Activated naive CD8-positive, alpha-beta T cell (primary cell): ENCODE measurements around the gene FSTL5.

Experiments
- H3K27ac Mint-ChIP-seq: one replicate; pipeline ENCODE4 v1.8.0; 2021; ENCODE audit warnings: mixed read lengths
- H3K27me3 Mint-ChIP-seq: one replicate; pipeline ENCODE4 v1.8.0; 2021; ENCODE audit warnings: mixed read lengths
- H3K36me3 Mint-ChIP-seq: one replicate; pipeline ENCODE4 v1.8.0; 2021; ENCODE audit warnings: mixed read lengths
- H3K4me1 Mint-ChIP-seq: one replicate; pipeline ENCODE4 v1.8.0; 2021; ENCODE audit warnings: low read depth, mixed read lengths
- H3K4me3 Mint-ChIP-seq: one replicate; pipeline ENCODE4 v1.8.0; 2021; ENCODE audit warnings: mild to moderate bottlenecking, mixed read lengths
- H3K9me3 Mint-ChIP-seq: one replicate; pipeline ENCODE4 v1.8.0; 2021; ENCODE audit warnings: low read depth, mixed read lengths

The FSTL5 gene

DNA sequence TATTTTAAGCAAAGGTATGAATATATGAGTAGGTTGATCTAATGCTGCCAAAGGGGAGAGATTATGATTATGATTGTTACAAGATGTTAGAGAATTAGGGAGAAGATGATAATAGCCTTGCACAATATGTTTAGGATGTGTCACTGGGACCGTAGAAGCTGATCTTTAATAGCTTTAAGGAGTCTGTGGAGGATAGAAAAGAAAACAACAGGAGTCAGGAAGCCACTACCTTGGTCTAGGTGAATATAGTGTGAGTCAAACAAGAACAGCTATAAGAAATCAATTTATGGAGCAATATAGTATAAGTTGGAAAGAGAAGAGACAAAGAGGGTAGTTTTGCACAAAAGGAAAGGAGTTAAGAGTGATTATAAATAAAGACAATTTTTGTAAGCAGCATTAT is 232.7 kb downstream of the FSTL5 start:
- H3K4me3 Mint-ChIP-seq = no peak overlapping the region
- H3K9me3 Mint-ChIP-seq = peaks cover 13% of the 10 kb centered on the region
- no peak overlapping the region for H3K27ac Mint-ChIP-seq
- H3K36me3 Mint-ChIP-seq = no peaks in the 10 kb centered on the region
- H3K27me3 Mint-ChIP-seq = no peaks in the 10 kb centered on the region
- no peaks in the 10 kb centered on the region for H3K4me1 Mint-ChIP-seq

GRCh38 chr4:161929956-161930355 is 233.8 kb downstream of the FSTL5 start:
- H3K4me3 Mint-ChIP-seq = no peak overlapping the region
- no peaks in the 10 kb centered on the region for H3K27me3 Mint-ChIP-seq
- peaks cover 5% of the 10 kb centered on the region for H3K9me3 Mint-ChIP-seq
- H3K4me1 Mint-ChIP-seq = no peaks in the 10 kb centered on the region
- no peak overlapping the region for H3K27ac Mint-ChIP-seq
- no peaks in the 10 kb centered on the region for H3K36me3 Mint-ChIP-seq

GRCh38 chr4:161926033-161926828 is 237.6 kb downstream of the FSTL5 start:
- Mint-ChIP-seq H3K4me3 (no peak overlapping the region), H3K4me1 (no peaks in the 10 kb centered on the region), H3K27me3 (no peaks in the 10 kb centered on the region), H3K36me3 (no peaks in the 10 kb centered on the region), H3K27ac (no peak overlapping the region), H3K9me3 (peaks cover 4% of the 10 kb centered on the region)

GRCh38 chr4:161920304-161921052 is 243.3 kb downstream of the FSTL5 start:
- Mint-ChIP-seq H3K4me3 (no peak overlapping the region), H3K27me3 (no peaks in the 10 kb centered on the region), H3K27ac (no peak overlapping the region), H3K4me1 (no peaks in the 10 kb centered on the region), H3K9me3 (no peaks in the 10 kb centered on the region), H3K36me3 (no peaks in the 10 kb centered on the region)

DNA sequence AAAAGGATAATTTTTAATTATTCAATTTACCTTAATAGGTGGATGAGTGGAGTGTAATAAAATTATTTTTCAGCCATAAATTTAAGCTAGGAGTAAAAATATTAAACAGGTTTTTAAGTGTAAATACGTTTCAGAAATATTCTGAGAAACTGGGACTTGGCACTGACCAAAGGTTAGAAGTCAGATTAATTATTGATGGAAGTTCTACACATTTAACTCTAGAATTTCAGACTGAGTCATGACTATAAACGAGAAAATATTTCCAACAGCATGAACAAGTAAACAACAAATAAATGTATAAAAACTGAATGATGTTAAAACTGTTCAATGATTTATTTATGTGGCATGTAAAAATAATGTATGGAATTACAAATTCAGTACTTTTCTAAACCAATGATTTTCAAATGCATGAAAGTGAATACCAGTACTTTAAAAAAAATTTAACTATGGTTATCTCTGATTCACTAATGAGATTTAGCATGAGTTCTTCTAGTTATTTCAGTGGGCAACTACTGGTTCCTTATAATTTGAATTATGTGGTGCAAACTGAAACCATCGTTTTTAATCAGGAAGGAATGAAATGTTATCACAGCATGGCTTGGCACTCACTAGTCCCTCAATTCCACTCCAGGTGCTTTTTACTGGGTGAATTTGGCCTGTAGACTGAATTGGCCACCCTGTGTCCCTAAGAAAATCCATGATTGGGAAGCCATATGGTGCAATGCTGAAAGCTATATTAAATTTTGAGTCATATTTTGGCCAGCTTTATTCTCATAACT is 244.2 kb downstream of the FSTL5 start:
- H3K27ac Mint-ChIP-seq = no peak overlapping the region
- no peaks in the 10 kb centered on the region for H3K4me1 Mint-ChIP-seq
- H3K9me3 Mint-ChIP-seq = no peaks in the 10 kb centered on the region
- no peak overlapping the region for H3K4me3 Mint-ChIP-seq
- H3K36me3 Mint-ChIP-seq = no peaks in the 10 kb centered on the region
- H3K27me3 Mint-ChIP-seq = no peaks in the 10 kb centered on the region

GRCh38 chr4:161916035-161916434 is 247.8 kb downstream of the FSTL5 start:
- H3K27me3 Mint-ChIP-seq = no peaks in the 10 kb centered on the region
- no peak overlapping the region for H3K27ac Mint-ChIP-seq
- no peaks in the 10 kb centered on the region for H3K36me3 Mint-ChIP-seq
- H3K4me3 Mint-ChIP-seq = no peak overlapping the region
- no peaks in the 10 kb centered on the region for H3K4me1 Mint-ChIP-seq
- H3K9me3 Mint-ChIP-seq = peaks cover 3% of the 10 kb centered on the region

- Mint-ChIP-seq H3K4me1 (no peaks in the 10 kb centered on the region), H3K36me3 (no peaks in the 10 kb centered on the region), H3K9me3 (peaks cover 6% of the 10 kb centered on the region), H3K27ac (no peak overlapping the region), H3K27me3 (no peaks in the 10 kb centered on the region), H3K4me3 (no peak overlapping the region)
These were observed 256.2 kb downstream of the FSTL5 start for GRCh38 chr4:161907590-161907955.

DNA sequence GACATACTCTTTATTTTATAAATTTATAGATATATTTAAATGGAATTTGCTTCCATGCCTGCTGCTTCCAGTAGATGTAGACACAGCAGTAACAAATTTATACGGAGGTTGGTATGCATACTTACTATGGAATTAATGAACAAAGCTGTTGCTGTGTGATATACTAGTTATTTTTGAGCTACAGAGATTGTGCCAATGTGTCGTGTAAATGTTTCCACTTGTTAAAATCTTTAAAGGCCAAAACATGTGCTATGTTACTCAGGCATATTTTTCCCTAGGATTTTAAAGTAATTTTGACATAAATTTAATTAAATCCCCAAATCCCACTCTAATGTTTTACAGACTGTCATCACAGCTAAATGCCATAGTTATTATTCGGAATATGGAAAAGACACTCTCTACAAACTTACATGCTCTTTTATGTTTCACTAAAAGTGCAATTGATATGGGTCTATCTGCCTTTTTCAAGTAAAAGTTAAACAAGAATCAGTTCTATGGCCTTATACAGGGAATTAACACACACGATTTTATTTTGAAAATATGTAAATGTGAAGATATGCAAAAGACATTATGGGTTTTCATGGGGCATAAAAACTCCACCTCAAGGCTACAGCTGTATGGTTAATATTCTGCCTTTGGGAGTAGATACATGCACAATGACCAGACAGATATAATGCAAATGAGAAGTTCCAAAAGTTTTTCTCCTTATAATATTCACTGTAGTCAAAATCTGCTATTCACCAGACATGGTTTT is 256.8 kb downstream of the FSTL5 start:
- no peak overlapping the region for H3K27ac Mint-ChIP-seq
- H3K36me3 Mint-ChIP-seq = no peaks in the 10 kb centered on the region
- H3K9me3 Mint-ChIP-seq = peaks cover 6% of the 10 kb centered on the region
- no peaks in the 10 kb centered on the region for H3K4me1 Mint-ChIP-seq
- H3K27me3 Mint-ChIP-seq = no peaks in the 10 kb centered on the region
- no peak overlapping the region for H3K4me3 Mint-ChIP-seq

DNA sequence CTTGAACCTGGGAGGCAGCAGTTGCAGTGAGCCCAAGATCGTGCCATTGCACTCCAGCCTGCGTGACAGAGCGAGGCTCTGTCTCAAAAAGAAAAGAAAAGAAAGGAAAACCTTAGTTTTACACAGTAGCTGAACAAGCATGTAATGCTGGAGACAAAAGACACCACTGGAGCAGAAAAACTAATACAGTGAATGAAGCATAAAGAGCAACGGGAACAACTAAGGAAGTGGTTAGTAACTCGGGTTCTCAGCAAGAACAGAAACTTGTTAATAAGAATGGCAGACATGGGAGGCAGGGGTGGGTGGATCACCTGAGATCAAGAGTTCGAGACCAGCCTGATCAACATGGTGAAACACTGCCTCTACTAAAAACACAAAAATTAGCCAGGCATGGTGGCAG is 263.7 kb downstream of the FSTL5 start:
- Mint-ChIP-seq H3K36me3 (no peaks in the 10 kb centered on the region), H3K9me3 (peaks cover 10% of the 10 kb centered on the region), H3K27me3 (no peaks in the 10 kb centered on the region), H3K4me1 (no peaks in the 10 kb centered on the region), H3K27ac (no peak overlapping the region), H3K4me3 (no peak overlapping the region)

GRCh38 chr4:161894493-161895167 is 269.2 kb downstream of the FSTL5 start:
- Mint-ChIP-seq H3K27me3 (no peaks in the 10 kb centered on the region), H3K4me1 (no peaks in the 10 kb centered on the region), H3K36me3 (no peaks in the 10 kb centered on the region), H3K9me3 (peaks cover 9% of the 10 kb centered on the region), H3K4me3 (no peak overlapping the region), H3K27ac (no peak overlapping the region)

DNA sequence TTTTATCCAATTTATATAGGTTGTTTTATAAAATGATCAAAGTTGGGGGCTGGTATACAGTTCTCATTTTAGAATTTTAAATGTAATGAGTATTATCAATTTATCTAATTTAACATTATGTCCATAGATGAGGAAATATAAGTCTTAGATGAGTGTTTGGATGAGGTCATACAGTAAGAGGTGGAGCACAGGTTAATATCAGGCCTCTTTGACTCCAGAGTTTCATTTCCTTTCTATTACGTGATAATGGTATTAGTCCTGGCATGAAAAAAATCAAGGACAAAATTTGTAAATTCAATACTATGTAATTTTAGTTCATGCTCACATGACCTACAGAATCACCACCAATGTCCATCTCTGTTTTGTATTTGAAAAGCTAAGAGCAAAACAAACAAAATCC is 269.8 kb downstream of the FSTL5 start:
- peaks cover 5% of the 10 kb centered on the region for H3K9me3 Mint-ChIP-seq
- H3K36me3 Mint-ChIP-seq = no peaks in the 10 kb centered on the region
- H3K27me3 Mint-ChIP-seq = no peaks in the 10 kb centered on the region
- H3K4me3 Mint-ChIP-seq = no peak overlapping the region
- H3K4me1 Mint-ChIP-seq = no peaks in the 10 kb centered on the region
- H3K27ac Mint-ChIP-seq = no peak overlapping the region

DNA sequence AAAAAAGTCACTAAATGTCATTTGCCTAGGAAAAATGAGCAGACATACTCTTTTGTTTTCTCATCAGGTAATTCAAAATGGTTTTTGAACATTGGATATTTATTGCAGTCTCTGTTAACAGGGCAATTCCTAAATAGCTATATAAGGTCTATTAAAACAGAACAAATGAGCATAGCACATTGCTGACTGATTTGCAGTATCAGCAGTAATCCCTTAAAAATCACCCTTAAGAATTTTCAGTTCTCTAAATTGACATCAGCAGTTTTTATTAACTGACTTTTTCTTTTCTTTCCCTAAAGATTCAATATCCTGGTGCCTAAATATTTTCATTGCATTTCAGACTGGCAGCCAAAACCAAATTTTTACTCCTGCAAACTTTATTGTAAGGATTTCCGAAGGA is 270.2 kb downstream of the FSTL5 start:
- H3K9me3 Mint-ChIP-seq = peaks cover 3% of the 10 kb centered on the region
- no peaks in the 10 kb centered on the region for H3K4me1 Mint-ChIP-seq
- no peaks in the 10 kb centered on the region for H3K27me3 Mint-ChIP-seq
- H3K36me3 Mint-ChIP-seq = no peaks in the 10 kb centered on the region
- H3K4me3 Mint-ChIP-seq = no peak overlapping the region
- H3K27ac Mint-ChIP-seq = no peak overlapping the region

GRCh38 chr4:161892951-161893350 is 270.8 kb downstream of the FSTL5 start:
- peaks cover 3% of the 10 kb centered on the region for H3K9me3 Mint-ChIP-seq
- H3K4me3 Mint-ChIP-seq = no peak overlapping the region
- no peaks in the 10 kb centered on the region for H3K4me1 Mint-ChIP-seq
- no peak overlapping the region for H3K27ac Mint-ChIP-seq
- H3K27me3 Mint-ChIP-seq = no peaks in the 10 kb centered on the region
- no peaks in the 10 kb centered on the region for H3K36me3 Mint-ChIP-seq

GRCh38 chr4:161883157-161883556 is 280.6 kb downstream of the FSTL5 start:
- Mint-ChIP-seq H3K4me1 (no peaks in the 10 kb centered on the region), H3K9me3 (peaks cover 11% of the 10 kb centered on the region), H3K4me3 (no peak overlapping the region), H3K27me3 (no peaks in the 10 kb centered on the region), H3K27ac (no peak overlapping the region), H3K36me3 (no peaks in the 10 kb centered on the region)
